HG02571 (cell line): ENCODE measurements around the gene KRTAP5-8.
"Not testable (repeated sequence)": the region's sequence is repeated elsewhere in the genome, so short reads cannot be mapped to it uniquely, and the experiment has no call there.

Experiments
- ATAC-seq: cut with Tn5 transposase; IDR thresholded peaks from one replicate; pipeline ENCODE4 v1.9.1; 2021; ENCODE audit warnings: mild to moderate bottlenecking, moderate library complexity; ENCODE audit not compliant: unreplicated experiment

KRTAP5-8 gene

GRCh38 chr11:71507102-71507501, 30.7 kb upstream of the KRTAP5-8 start:
- no peak for ATAC-seq

DNA sequence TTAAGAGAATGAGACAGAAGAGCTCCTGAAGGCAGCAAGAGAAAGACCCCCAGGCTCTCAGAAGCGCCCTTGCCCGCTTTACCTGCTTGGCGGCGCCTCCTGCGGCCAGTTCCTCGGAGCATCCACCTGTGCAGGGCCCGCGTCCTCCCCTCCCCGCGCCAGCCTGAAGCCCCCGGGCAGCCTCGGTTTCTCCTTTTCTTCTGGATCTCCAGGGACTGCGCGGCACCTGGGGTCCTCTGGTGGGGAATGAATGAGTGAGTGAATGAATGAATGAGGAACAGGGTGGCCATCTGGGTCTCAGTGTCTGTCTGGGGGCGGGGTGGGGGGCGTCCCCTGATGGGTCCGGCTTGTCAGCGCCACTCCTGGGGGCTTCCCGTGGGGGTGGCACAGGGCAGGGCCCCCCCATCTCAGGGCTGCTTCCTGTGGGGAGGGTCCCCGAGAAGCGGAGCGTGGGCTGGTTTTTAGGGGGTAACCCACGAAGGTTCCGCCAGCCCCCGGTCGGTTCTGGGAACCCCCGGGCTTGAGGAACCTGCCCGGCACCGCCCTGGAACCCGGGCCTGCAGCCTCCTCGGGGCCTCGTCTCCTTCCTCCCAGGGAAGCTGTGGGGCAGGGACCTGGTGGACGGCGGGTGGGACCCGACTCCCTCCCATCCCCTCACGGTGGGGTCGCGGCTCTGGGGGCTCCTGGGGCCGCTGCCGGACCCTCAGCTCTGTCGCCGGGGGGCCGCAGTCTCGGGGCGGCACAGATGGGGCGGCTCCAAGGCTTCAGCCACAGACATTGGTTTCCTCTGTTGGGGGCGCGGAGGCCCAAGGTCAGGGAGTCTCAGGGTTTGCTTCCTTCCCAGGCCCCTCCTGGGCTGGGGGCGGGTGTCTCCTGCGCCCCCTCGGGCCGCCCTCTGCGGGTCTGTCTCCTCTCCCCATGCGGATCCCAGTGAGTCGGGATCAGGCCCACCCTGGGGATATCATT, 19.0 kb upstream of the KRTAP5-8 start:
- no peak for ATAC-seq

DNA sequence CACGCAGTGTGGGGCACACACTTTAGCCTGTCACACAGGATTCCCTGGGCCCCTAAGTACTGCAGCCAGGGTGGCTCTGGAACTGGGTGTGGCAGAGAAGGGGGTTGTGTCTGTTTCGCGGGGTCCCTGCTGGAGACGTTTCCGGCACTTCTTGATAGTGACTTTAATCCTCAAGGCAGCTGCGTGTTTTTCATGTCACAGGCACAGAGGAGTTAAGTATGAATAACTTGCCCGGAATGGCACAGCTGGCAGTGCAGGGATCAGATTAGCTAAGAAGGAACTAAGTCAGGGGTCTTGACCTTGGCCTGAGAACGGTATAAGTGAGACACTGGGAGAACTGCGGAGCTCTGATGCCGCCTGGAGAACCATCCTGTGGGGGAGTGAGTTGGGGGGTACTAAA, 18.3 kb upstream of the KRTAP5-8 start:
- no peak for ATAC-seq

DNA sequence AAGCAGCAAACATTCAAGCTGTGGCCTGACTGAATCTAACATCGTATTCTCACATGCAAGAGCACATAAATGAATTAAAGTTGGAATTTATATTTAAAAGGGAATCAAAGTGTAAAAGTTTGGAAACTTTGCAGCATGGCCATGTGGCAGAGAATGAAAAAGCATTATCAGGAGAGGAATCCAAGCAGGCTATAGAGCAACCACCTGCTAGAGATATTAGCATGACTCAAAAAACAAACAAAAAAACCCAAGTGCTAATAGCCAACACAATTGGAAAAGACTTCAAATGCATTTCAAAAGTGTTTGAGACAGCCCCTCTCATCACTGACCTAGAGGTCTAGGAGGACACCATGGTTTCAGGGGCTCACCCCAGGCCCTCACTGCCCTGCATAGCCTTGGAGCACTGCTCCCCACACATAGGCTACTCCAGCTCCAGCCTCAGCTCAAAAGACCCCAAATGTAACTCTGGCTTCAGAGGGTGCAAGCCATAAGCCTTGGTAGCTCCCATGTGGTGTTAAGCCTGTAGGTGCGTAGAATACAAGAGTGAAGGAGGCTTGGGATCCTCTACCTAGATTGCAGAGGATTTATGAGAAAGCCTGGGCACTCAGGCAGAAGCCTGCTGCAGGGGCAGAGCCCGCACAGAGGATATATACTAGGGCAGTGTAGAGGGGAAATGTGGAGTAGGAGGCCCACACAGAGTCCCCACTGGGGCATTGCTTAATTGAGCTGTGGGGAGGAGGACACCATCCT, 12.5 kb upstream of the KRTAP5-8 start:
- ATAC-seq: no peak

GRCh38 chr11:71525938-71526495, 11.8 kb upstream of the KRTAP5-8 start:
- ATAC-seq: no peak

- not testable (repeated sequence) for ATAC-seq
Measured at GRCh38 chr11:71526796-71527575, 10.8 kb upstream of the KRTAP5-8 start, which contains the start of gene KRTAP5-7. Gene KRTAP5-7, plus strand, starts transcription at chr11:71527267. Its CDS starts 34 bp downstream, at chr11:71527301.

GRCh38 chr11:71527576-71528210, 10.1 kb upstream of the KRTAP5-8 start:
- ATAC-seq: no peak

- no peak for ATAC-seq
Measured at GRCh38 chr11:71530602-71531001, 7.2 kb upstream of the KRTAP5-8 start.

DNA sequence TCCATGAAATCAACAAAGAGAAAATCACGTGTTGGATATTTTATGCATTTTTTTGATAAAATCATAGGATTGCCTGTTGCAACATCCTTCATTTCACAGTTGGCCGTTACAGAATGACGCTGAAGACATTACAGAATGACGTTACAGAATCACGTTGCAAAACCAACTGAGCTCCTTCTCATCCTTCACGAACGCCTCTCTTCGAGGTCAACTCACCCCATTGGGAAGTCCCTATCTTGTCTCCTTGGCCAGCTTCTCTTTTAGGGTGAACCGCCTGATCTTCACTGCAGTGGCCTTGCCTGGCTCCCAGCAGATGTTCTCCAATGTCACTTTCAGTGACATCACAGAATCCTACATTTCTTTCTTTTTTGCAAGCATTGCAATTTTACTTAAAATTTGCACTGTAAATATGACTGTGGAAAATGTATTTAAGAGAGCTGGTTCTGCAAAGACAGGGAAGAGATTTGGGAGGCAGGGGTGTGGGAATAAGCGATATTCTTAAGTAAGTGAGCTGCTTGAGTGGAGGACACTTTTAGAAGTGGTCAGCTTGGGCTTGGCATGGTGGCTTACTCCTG, 5.7 kb upstream of the KRTAP5-8 start:
- ATAC-seq: no peak

GRCh38 chr11:71534711-71535608, 2.9 kb upstream of the KRTAP5-8 start:
- not testable (repeated sequence) for ATAC-seq

- no peak for ATAC-seq
Measured at GRCh38 chr11:71535825-71536224, 2.0 kb upstream of the KRTAP5-8 start.

DNA sequence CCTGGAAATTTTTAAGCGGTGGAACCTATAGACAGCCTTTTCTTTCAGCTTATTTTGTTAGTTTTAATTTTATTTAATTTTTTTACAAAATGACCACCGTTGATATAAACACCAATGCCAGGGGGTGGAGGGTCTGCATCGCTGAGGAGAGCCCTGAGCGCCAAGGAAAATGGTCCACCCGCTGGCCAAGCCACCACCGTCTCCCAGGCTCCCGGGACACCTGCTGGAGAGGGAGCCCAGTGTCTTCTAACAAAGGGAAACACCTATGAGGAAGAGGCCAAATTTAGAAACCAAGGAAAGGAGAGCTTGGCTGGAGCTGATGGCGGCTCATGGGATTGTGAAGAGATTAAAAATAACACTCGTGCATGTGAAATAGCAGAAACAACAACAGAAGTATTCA, 288 bp upstream of the KRTAP5-8 start:
- ATAC-seq: no peak

DNA sequence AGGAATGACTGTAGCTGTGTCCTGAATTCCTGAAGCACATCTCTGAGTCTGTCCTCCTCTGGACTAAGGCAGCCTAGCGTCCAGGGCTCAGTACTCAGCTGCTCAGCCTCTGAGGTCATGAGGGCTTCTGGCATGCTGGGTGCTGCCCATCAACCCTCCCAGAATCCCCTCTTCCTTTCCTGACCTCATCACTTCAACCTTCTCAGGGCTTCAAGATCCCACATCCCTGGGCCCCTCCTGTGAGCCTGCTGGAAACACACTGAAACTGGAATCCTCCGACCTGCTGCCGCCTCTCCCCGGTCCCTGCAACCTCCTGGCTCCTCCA, 803 bp downstream of the KRTAP5-8 start:
- ATAC-seq: no peak

GRCh38 chr11:71539017-71539416, 1.2 kb downstream of the KRTAP5-8 start:
- no peak for ATAC-seq

- ATAC-seq: not testable (repeated sequence)
Measured at GRCh38 chr11:71539971-71540370, 2.1 kb downstream of the KRTAP5-8 start.

DNA sequence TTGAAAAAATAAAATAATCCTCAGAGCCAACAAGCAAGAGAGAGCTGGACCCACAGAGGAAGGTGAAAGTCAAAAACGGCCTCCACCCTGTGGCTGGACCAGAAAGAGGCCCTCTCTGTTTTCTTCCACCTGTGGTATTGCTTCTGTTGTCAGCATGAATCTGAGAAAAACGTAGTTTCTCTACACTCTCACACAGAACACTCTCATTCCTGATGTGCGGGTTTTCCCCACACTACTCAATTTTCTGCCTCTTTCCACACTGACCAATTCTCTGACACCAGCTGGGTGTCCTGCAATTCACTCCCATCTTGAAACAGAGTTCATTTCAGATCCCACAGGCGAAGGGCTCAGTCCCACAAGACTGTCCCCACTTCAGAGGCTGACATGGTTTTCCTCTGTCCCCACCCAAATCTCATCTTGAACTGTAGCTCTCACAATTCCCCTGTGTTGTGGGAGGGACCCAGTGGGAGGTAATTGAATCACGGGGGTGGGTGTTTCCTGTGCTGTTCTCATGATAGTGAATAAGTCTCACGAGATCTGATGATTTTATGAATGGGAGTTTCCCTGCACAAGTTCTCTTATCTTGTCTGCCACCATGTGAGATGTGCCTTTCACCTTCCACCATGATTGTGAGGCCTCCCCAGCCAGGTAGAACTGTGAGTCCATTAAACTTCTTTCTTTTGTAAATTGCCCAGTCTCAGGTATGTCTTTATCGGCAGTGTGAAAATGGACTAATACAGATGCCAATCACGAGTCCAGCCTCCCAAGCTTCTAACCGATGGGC, 2.9 kb downstream of the KRTAP5-8 start:
- not testable (repeated sequence) for ATAC-seq

- ATAC-seq: no peak
Measured at GRCh38 chr11:71542382-71542781, 4.6 kb downstream of the KRTAP5-8 start.
